GM23338 (cell line): ENCODE results near the gene SLC2A4RG. TPM values are rescaled to one million over a fixed set of nuclear protein-coding genes. Genes with fewer than 3 reads are reported as not detected.

Experiments used
- ATAC-seq: fragments of 200-7000 bp; cut with Tn5 transposase; 3 replicates; pipeline ENCODE4 v1.9.1; 2020
- DNase-seq: peaks from one replicate; pipeline ENCODE4 v3.0.0-alpha.2; 2015; ENCODE audit warnings: low spot score
- H2AFZ ChIP-seq: fragments of 200-600 bp; sonication (generic); 2 replicates; pipeline ENCODE4 v1.8.0; 2016; ENCODE audit warnings: antibody characterized with exemption, mild to moderate bottlenecking, moderate library complexity
- H3F3A ChIP-seq: fragments of 200-600 bp; sonication (generic); replicated peaks from 2 replicates; pipeline ENCODE4 v1.8.0; 2017; ENCODE audit warnings: antibody characterized with exemption, mixed run types, low read depth
- H3K27ac ChIP-seq: fragments of 200-600 bp; sonication (generic); 2 replicates; pipeline ENCODE4 v1.6.1; 2016; ENCODE audit warnings: low read depth
- H3K27me3 ChIP-seq: fragments of 200-600 bp; sonication (generic); 2 replicates; pipeline ENCODE4 v1.8.0; 2016; ENCODE audit warnings: mild to moderate bottlenecking, mixed run types, moderate library complexity; ENCODE audit not compliant: insufficient read depth
- H3K36me3 ChIP-seq: fragments of 200-600 bp; sonication (generic); 2 replicates; pipeline ENCODE4 v1.8.0; 2016; ENCODE audit warnings: mild to moderate bottlenecking; ENCODE audit not compliant: insufficient read depth
- H3K4me1 ChIP-seq: fragments of 200-600 bp; sonication (generic); 2 replicates; pipeline ENCODE4 v1.8.0; 2016; ENCODE audit warnings: mild to moderate bottlenecking, moderate library complexity; ENCODE audit not compliant: insufficient read depth
- H3K4me2 ChIP-seq: fragments of 200-600 bp; sonication (generic); 2 replicates; pipeline ENCODE4 v1.7.1; 2017; ENCODE audit warnings: mixed run types
- H3K4me3 ChIP-seq: fragments of 200-600 bp; sonication (generic); 2 replicates; pipeline ENCODE4 v1.6.1; 2016; ENCODE audit warnings: mixed run types
- H3K79me2 ChIP-seq: fragments of 200-600 bp; sonication (generic); replicated peaks from 2 replicates; pipeline ENCODE4 v1.8.0; 2017; ENCODE audit warnings: mild to moderate bottlenecking; ENCODE audit not compliant: insufficient read depth
- H3K9me2 ChIP-seq: fragments of 200-600 bp; sonication (generic); 2 replicates; pipeline ENCODE4 v1.8.0; 2017; ENCODE audit not compliant: insufficient read depth
- H4K20me1 ChIP-seq: fragments of 200-600 bp; sonication (generic); replicated peaks from 2 replicates; pipeline ENCODE4 v1.8.0; 2017; ENCODE audit warnings: mild to moderate bottlenecking; ENCODE audit not compliant: insufficient read depth
- H3K27ac Mint-ChIP-seq: 2 replicates; pipeline ENCODE4 v1.8.0; 2020; ENCODE audit warnings: inconsistent platforms, mild to moderate bottlenecking, moderate library complexity, mixed read lengths
- H3K27me3 Mint-ChIP-seq: 3 replicates; pipeline ENCODE4 v1.8.0; 2022; ENCODE audit warnings: low read depth, mild to moderate bottlenecking, moderate library complexity, mixed read lengths, inconsistent platforms; ENCODE audit not compliant: insufficient read depth, poor library complexity
- H3K36me3 Mint-ChIP-seq: 3 replicates; pipeline ENCODE4 v1.8.0; 2021; ENCODE audit warnings: low read depth, mild to moderate bottlenecking, inconsistent platforms, moderate library complexity, mixed read lengths
- H3K4me1 Mint-ChIP-seq: 3 replicates; pipeline ENCODE4 v1.8.0; 2020; ENCODE audit warnings: mild to moderate bottlenecking, inconsistent platforms, mixed read lengths
- H3K4me3 Mint-ChIP-seq: 3 replicates; pipeline ENCODE4 v1.8.0; 2021; ENCODE audit warnings: moderate library complexity, mild to moderate bottlenecking, inconsistent platforms, mixed read lengths
- H3K9me3 Mint-ChIP-seq: 3 replicates; pipeline ENCODE4 v1.8.0; 2020; ENCODE audit warnings: moderate library complexity, mild to moderate bottlenecking, inconsistent platforms, mixed read lengths
- CREB1 ChIP-seq: fragments of 250-450 bp; sonication (Bioruptor Pico); IDR thresholded peaks from 2 replicates; pipeline ENCODE4 v1.5.0; 2020; ENCODE audit warnings: low read depth, mild to moderate bottlenecking, moderate library complexity
- EZH2 ChIP-seq: fragments of 200-600 bp; sonication (generic); IDR thresholded peaks from one replicate; pipeline ENCODE4 v1.8.0; 2017; ENCODE audit warnings: antibody characterized with exemption, mild to moderate bottlenecking, low read depth; ENCODE audit not compliant: unreplicated experiment
- EZH2phosphoT487 ChIP-seq: fragments of 200-600 bp; sonication (generic); IDR thresholded peaks from one replicate; pipeline ENCODE4 v1.8.1; 2018; ENCODE audit warnings: antibody characterized with exemption; ENCODE audit not compliant: unreplicated experiment
- JUNB ChIP-seq: IDR thresholded peaks from one replicate; pipeline ENCODE4 v1.6.1; 2016; ENCODE audit warnings: antibody characterized with exemption; ENCODE audit not compliant: unreplicated experiment
- NANOG ChIP-seq: IDR thresholded peaks from 2 replicates; pipeline ENCODE4 v1.6.1; 2016; ENCODE audit warnings: antibody characterized with exemption, borderline replicate concordance
- POLR2AphosphoS5 ChIP-seq: IDR thresholded peaks from 2 replicates; pipeline ENCODE4 v1.6.1; 2016; ENCODE audit warnings: antibody characterized with exemption, low read depth
- STAT1 ChIP-seq: IDR thresholded peaks from one replicate; pipeline ENCODE4 v1.6.1; 2016; ENCODE audit warnings: antibody characterized with exemption; ENCODE audit not compliant: unreplicated experiment
- ZNF114 ChIP-seq: fragments of 250-450 bp; sonication (Bioruptor Pico); IDR thresholded peaks from 2 replicates; pipeline ENCODE4 v1.5.0; 2020; ENCODE audit warnings: mild to moderate bottlenecking, moderate library complexity
- ZNF331 ChIP-seq: fragments of 250-450 bp; sonication (Bioruptor Pico); IDR thresholded peaks from 2 replicates; pipeline ENCODE4 v1.5.0; 2020; ENCODE audit warnings: low read depth, mild to moderate bottlenecking, moderate library complexity
- polyA plus RNA-seq: library from polyadenylated mRNA; unstranded; fragments of >200 nt; fragmentation: Nextera tagmentation; extraction: Ambion mirVana; gene quantifications from 2 replicates; pipeline ENCODE4 v1.2.1, GENCODE V29; 2016
- total RNA-seq: library from RNA; depleted of rRNA; stranded (reverse); fragments of >200 nt; shearing (Covaris generic); gene quantifications from 2 replicates; pipeline ENCODE4 v1.2.3, GENCODE V29; 2014
- TF ChIP-seq, protein P1 (sequence below): IDR thresholded peaks from 2 replicates; pipeline ENCODE4 v1.6.1; 2016; ENCODE audit warnings: antibody characterized with exemption
- TF ChIP-seq, protein P2 (sequence below): IDR thresholded peaks from one replicate; pipeline ENCODE4 v1.6.1; 2018; ENCODE audit warnings: antibody characterized with exemption; ENCODE audit not compliant: unreplicated experiment
- TF ChIP-seq, protein P3 (sequence below), 2 experiments: fragments of 200-600 bp in 1 of 2; sonication (generic) in 1 of 2; conservative IDR thresholded peaks; 2 replicates each; pipeline versions ENCODE4 v1.5.1 to v1.6.1; 2016 to 2017; ENCODE audit warnings: antibody characterized with exemption in 2 of 2, low read depth in 2 of 2, mild to moderate bottlenecking in 2 of 2, moderate library complexity in 1 of 2
- TF ChIP-seq, protein P4 (sequence below): fragments of 250-450 bp; sonication (Bioruptor Pico); IDR thresholded peaks from 2 replicates; pipeline ENCODE4 v1.5.0; 2020; ENCODE audit warnings: mild to moderate bottlenecking, moderate library complexity

Gene SLC2A4RG
- total and polyA plus RNA-seq, 2 experiments from 2014 or later, result 22.8 to 42.0 TPM

DNA sequence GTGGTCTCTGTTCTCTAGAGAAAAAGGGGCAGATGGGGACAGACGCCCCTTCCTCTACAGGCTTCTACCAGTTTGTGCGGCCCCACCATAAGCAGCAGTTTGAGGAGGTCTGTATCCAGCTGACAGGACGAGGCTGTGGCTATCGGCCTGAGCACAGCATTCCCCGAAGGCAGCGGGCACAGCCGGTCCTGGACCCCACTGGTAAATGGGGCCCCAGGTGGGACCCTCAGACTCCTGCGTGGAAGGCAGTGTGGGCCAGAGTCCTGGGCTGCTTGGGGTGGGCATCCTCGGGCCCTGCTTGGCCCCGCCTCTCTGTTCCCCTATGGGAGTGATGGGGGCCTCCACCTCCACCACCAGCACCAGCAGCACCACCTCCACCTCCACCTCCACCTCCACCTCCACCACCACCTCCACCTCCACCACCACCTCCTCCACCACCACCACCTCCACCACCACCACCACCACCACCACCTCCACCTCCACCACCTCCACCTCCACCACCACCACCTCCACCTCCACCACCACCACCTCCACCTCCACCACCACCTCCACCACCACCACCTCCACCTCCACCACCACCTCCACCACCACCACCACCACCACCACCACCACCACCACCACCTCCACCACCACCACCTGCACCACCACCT lies 46.4 kb upstream of the SLC2A4RG start:
- no peak overlapping the region for H2AFZ ChIP-seq
- H3F3A ChIP-seq, result peaks cover 4% of the 10 kb centered on the region; the same call in 1 of the 2 replicates
- H3K4me1 ChIP-seq, result no peaks in the 10 kb centered on the region
- DNase-seq (no peak), ATAC-seq (no peak)
- peaks cover 14% of the 10 kb centered on the region; the same call in 2 of the 3 replicates for H3K9me3 Mint-ChIP-seq
- H3K4me3 Mint-ChIP-seq, result no peak overlapping the region
- no peak overlapping the region for H3K27ac ChIP-seq
- H3K27me3 Mint-ChIP-seq, result peaks cover 32% of the 10 kb centered on the region
- no peaks in the 10 kb centered on the region for H4K20me1 ChIP-seq
- no peaks in the 10 kb centered on the region for H3K27me3 ChIP-seq
- H3K27ac Mint-ChIP-seq, result no peak overlapping the region
- H3K4me2 ChIP-seq, result no peak overlapping the region
- H3K36me3 Mint-ChIP-seq, result peaks cover 27% of the 10 kb centered on the region
- H3K9me2 ChIP-seq, result no peaks in the 10 kb centered on the region
- H3K4me3 ChIP-seq, result no peak overlapping the region
- no peaks in the 10 kb centered on the region for H3K79me2 ChIP-seq
- H3K36me3 ChIP-seq, result no peaks in the 10 kb centered on the region
- H3K4me1 Mint-ChIP-seq, result peaks cover 3% of the 10 kb centered on the region; the same call in 2 of the 3 replicates
- no peak for TF ChIP-seq EZH2phosphoT487
- TF ChIP-seq JUNB, result no peak
- TF ChIP-seq EZH2, result no peak
- no peak for TF ChIP-seq ZNF331 (CRISPR knock-in tag)
- TF ChIP-seq NANOG, result no peak
- TF ChIP-seq, protein P1, sequence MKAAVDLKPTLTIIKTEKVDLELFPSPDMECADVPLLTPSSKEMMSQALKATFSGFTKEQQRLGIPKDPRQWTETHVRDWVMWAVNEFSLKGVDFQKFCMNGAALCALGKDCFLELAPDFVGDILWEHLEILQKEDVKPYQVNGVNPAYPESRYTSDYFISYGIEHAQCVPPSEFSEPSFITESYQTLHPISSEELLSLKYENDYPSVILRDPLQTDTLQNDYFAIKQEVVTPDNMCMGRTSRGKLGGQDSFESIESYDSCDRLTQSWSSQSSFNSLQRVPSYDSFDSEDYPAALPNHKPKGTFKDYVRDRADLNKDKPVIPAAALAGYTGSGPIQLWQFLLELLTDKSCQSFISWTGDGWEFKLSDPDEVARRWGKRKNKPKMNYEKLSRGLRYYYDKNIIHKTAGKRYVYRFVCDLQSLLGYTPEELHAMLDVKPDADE, result no peak
- no peak for TF ChIP-seq ZNF114 (CRISPR knock-in tag)
- no peak for TF ChIP-seq CREB1
- TF ChIP-seq, protein P2, sequence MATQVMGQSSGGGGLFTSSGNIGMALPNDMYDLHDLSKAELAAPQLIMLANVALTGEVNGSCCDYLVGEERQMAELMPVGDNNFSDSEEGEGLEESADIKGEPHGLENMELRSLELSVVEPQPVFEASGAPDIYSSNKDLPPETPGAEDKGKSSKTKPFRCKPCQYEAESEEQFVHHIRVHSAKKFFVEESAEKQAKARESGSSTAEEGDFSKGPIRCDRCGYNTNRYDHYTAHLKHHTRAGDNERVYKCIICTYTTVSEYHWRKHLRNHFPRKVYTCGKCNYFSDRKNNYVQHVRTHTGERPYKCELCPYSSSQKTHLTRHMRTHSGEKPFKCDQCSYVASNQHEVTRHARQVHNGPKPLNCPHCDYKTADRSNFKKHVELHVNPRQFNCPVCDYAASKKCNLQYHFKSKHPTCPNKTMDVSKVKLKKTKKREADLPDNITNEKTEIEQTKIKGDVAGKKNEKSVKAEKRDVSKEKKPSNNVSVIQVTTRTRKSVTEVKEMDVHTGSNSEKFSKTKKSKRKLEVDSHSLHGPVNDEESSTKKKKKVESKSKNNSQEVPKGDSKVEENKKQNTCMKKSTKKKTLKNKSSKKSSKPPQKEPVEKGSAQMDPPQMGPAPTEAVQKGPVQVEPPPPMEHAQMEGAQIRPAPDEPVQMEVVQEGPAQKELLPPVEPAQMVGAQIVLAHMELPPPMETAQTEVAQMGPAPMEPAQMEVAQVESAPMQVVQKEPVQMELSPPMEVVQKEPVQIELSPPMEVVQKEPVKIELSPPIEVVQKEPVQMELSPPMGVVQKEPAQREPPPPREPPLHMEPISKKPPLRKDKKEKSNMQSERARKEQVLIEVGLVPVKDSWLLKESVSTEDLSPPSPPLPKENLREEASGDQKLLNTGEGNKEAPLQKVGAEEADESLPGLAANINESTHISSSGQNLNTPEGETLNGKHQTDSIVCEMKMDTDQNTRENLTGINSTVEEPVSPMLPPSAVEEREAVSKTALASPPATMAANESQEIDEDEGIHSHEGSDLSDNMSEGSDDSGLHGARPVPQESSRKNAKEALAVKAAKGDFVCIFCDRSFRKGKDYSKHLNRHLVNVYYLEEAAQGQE, result no peak
- TF ChIP-seq POLR2AphosphoS5, result no peak
- TF ChIP-seq, protein P3, sequence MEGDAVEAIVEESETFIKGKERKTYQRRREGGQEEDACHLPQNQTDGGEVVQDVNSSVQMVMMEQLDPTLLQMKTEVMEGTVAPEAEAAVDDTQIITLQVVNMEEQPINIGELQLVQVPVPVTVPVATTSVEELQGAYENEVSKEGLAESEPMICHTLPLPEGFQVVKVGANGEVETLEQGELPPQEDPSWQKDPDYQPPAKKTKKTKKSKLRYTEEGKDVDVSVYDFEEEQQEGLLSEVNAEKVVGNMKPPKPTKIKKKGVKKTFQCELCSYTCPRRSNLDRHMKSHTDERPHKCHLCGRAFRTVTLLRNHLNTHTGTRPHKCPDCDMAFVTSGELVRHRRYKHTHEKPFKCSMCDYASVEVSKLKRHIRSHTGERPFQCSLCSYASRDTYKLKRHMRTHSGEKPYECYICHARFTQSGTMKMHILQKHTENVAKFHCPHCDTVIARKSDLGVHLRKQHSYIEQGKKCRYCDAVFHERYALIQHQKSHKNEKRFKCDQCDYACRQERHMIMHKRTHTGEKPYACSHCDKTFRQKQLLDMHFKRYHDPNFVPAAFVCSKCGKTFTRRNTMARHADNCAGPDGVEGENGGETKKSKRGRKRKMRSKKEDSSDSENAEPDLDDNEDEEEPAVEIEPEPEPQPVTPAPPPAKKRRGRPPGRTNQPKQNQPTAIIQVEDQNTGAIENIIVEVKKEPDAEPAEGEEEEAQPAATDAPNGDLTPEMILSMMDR (conservative IDR thresholded peaks at IDR 0.05; ENCODE audit: low read depth in 2 of 2), result no peak
- no peak for TF ChIP-seq STAT1
- TF ChIP-seq, protein P4, sequence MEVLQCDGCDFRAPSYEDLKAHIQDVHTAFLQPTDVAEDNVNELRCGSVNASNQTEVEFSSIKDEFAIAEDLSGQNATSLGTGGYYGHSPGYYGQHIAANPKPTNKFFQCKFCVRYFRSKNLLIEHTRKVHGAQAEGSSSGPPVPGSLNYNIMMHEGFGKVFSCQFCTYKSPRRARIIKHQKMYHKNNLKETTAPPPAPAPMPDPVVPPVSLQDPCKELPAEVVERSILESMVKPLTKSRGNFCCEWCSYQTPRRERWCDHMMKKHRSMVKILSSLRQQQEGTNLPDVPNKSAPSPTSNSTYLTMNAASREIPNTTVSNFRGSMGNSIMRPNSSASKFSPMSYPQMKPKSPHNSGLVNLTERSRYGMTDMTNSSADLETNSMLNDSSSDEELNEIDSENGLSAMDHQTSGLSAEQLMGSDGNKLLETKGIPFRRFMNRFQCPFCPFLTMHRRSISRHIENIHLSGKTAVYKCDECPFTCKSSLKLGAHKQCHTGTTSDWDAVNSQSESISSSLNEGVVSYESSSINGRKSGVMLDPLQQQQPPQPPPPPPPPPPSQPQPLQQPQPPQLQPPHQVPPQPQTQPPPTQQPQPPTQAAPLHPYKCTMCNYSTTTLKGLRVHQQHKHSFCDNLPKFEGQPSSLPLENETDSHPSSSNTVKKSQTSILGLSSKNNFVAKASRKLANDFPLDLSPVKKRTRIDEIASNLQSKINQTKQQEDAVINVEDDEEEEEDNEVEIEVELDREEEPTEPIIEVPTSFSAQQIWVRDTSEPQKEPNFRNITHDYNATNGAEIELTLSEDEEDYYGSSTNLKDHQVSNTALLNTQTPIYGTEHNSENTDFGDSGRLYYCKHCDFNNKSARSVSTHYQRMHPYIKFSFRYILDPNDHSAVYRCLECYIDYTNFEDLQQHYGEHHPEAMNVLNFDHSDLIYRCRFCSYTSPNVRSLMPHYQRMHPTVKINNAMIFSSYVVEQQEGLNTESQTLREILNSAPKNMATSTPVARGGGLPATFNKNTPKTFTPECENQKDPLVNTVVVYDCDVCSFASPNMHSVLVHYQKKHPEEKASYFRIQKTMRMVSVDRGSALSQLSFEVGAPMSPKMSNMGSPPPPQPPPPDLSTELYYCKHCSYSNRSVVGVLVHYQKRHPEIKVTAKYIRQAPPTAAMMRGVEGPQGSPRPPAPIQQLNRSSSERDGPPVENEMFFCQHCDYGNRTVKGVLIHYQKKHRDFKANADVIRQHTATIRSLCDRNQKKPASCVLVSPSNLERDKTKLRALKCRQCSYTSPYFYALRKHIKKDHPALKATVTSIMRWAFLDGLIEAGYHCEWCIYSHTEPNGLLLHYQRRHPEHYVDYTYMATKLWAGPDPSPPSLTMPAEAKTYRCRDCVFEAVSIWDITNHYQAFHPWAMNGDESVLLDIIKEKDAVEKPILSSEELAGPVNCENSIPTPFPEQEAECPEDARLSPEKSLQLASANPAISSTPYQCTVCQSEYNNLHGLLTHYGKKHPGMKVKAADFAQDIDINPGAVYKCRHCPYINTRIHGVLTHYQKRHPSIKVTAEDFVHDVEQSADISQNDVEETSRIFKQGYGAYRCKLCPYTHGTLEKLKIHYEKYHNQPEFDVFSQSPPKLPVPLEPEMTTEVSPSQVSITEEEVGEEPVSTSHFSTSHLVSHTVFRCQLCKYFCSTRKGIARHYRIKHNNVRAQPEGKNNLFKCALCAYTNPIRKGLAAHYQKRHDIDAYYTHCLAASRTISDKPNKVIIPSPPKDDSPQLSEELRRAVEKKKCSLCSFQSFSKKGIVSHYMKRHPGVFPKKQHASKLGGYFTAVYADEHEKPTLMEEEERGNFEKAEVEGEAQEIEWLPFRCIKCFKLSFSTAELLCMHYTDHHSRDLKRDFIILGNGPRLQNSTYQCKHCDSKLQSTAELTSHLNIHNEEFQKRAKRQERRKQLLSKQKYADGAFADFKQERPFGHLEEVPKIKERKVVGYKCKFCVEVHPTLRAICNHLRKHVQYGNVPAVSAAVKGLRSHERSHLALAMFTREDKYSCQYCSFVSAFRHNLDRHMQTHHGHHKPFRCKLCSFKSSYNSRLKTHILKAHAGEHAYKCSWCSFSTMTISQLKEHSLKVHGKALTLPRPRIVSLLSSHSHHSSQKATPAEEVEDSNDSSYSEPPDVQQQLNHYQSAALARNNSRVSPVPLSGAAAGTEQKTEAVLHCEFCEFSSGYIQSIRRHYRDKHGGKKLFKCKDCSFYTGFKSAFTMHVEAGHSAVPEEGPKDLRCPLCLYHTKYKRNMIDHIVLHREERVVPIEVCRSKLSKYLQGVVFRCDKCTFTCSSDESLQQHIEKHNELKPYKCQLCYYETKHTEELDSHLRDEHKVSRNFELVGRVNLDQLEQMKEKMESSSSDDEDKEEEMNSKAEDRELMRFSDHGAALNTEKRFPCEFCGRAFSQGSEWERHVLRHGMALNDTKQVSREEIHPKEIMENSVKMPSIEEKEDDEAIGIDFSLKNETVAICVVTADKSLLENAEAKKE (CRISPR knock-in tag), result no peak
